ENCODE results near the gene IQUB. TPM values are rescaled to one million over a fixed set of nuclear protein-coding genes. Genes with fewer than 3 reads are reported as not detected.

IQUB gene
- total RNA-seq, 2 experiments from 2014 or later, result not detected

- no peaks in the 10 kb centered on the region for H3K4me1 Mint-ChIP-seq (ENCODE audit: low read depth)
- ATAC-seq (ENCODE audit: poor library complexity), result no peak
- Histone ChIP-seq H3K4me1 (ENCODE audit: insufficient read depth, low read length) (no peaks in the 10 kb centered on the region), H3K27ac (ENCODE audit: low read depth in 1 of 2, low read length in 2 of 2) (no peak overlapping the region), H3K27me3 (ENCODE audit: control insufficient read depth in 1 of 2, insufficient read depth in 2 of 2, low read length in 2 of 2) (no peaks in the 10 kb centered on the region), H3K9me3 (ENCODE audit: control insufficient read depth in 1 of 2, insufficient read depth in 1 of 2, low read length in 2 of 2) (no peaks in the 10 kb centered on the region), H3K4me3 (ENCODE audit: low read length) (no peak overlapping the region), H3K36me3 (ENCODE audit: insufficient read depth, low read length) (no peaks in the 10 kb centered on the region)
- H3K36me3 Mint-ChIP-seq (ENCODE audit: low read depth), result no peaks in the 10 kb centered on the region
- no peak overlapping the region for H3K27ac Mint-ChIP-seq
- H3K27me3 Mint-ChIP-seq, result peaks cover 4% of the 10 kb centered on the region
- intact Hi-C loops (cut with DNase I, micrococcal nuclease), result no loop called here
- H3K9me3 Mint-ChIP-seq, result no peaks in the 10 kb centered on the region
- DNase-seq, result no peak
- CTCF ChIA-PET, result no interaction called here
- H3K4me3 Mint-ChIP-seq, result no peak overlapping the region
- POLR2A ChIA-PET, result interaction anchor here (1.4 kb wide), 1 partner anchor 13 kb away, joined by 5 read pairs; the partner anchor contains the start of gene NDUFA5
- no peak for TF ChIP-seq CTCF (IDR thresholded peaks at IDR 0.05)
These were observed 36.2 kb upstream of the IQUB start for GRCh38 chr7:123570390-123571182.

- CTCF ChIA-PET, result interaction anchor here (1.1 kb wide), 1 partner anchor 11 kb away, joined by 3 read pairs; the partner anchor contains the start of gene NDUFA5
- DNase-seq (no peak), ATAC-seq (ENCODE audit: poor library complexity) (no peak)
- intact Hi-C loops (cut with DNase I, micrococcal nuclease), result no loop called here
- Histone ChIP-seq H3K4me1 (ENCODE audit: insufficient read depth, low read length) (no peaks in the 10 kb centered on the region), H3K27ac (ENCODE audit: low read depth in 1 of 2, low read length in 2 of 2) (no peak overlapping the region), H3K27me3 (ENCODE audit: control insufficient read depth in 1 of 2, insufficient read depth in 2 of 2, low read length in 2 of 2) (no peaks in the 10 kb centered on the region), H3K36me3 (ENCODE audit: insufficient read depth, low read length) (no peaks in the 10 kb centered on the region), H3K9me3 (ENCODE audit: control insufficient read depth in 1 of 2, insufficient read depth in 1 of 2, low read length in 2 of 2) (no peaks in the 10 kb centered on the region), H3K4me3 (ENCODE audit: low read length) (no peak overlapping the region)
- H3K4me1 Mint-ChIP-seq (ENCODE audit: low read depth), result no peaks in the 10 kb centered on the region
- H3K27ac Mint-ChIP-seq, result no peak overlapping the region
- no peaks in the 10 kb centered on the region for H3K9me3 Mint-ChIP-seq
- no peak overlapping the region for H3K4me3 Mint-ChIP-seq
- POLR2A ChIA-PET, result interaction anchor here (1.4 kb wide), 1 partner anchor 12 kb away, joined by 5 read pairs; the partner anchor contains the start of gene NDUFA5
- no peaks in the 10 kb centered on the region for H3K36me3 Mint-ChIP-seq (ENCODE audit: low read depth)
- no peak for TF ChIP-seq CTCF (IDR thresholded peaks at IDR 0.05)
- H3K27me3 Mint-ChIP-seq, result peaks cover 10% of the 10 kb centered on the region
These were observed 35.1 kb upstream of the IQUB start for GRCh38 chr7:123569352-123570010.

GRCh38 chr7:123562121-123562520 lies 27.7 kb upstream of the IQUB start:
- Histone ChIP-seq H3K4me3 (ENCODE audit: low read length) (no peak overlapping the region), H3K27me3 (ENCODE audit: control insufficient read depth in 1 of 2, insufficient read depth in 2 of 2, low read length in 2 of 2) (no peaks in the 10 kb centered on the region), H3K9me3 (ENCODE audit: control insufficient read depth in 1 of 2, insufficient read depth in 1 of 2, low read length in 2 of 2) (no peaks in the 10 kb centered on the region), H3K36me3 (ENCODE audit: insufficient read depth, low read length) (no peaks in the 10 kb centered on the region), H3K4me1 (ENCODE audit: insufficient read depth, low read length) (peaks cover under 1% of the 10 kb centered on the region), H3K27ac (ENCODE audit: low read depth in 1 of 2, low read length in 2 of 2) (no peak overlapping the region)
- TF ChIP-seq CTCF (IDR thresholded peaks at IDR 0.05), result no peak
- Mint-ChIP-seq H3K27ac (no peak overlapping the region), H3K4me3 (no peak overlapping the region), H3K27me3 (peaks cover 10% of the 10 kb centered on the region), H3K4me1 (ENCODE audit: low read depth) (no peaks in the 10 kb centered on the region), H3K36me3 (ENCODE audit: low read depth) (no peaks in the 10 kb centered on the region), H3K9me3 (no peaks in the 10 kb centered on the region)
- POLR2A ChIA-PET, result no interaction called here
- CTCF ChIA-PET, result no interaction called here
- ATAC-seq (ENCODE audit: poor library complexity), result no peak
- intact Hi-C loops (cut with DNase I, micrococcal nuclease), result loop anchor here in 1 of 2 experiments (5.0 kb wide), 1 partner anchor 1370 kb away; no protein-coding TSS in a partner anchor
- no peak for DNase-seq
